ENCODE data around the gene KCTD15. TPM values are rescaled to one million over a fixed set of nuclear protein-coding genes. Genes with fewer than 3 reads are reported as not detected.

The KCTD15 gene
- total and polyA plus RNA-seq, 7 donors = 2.1 to 9.1 (median 5.7) TPM

GRCh38 chr19:33775731-33776487 is 20.8 kb upstream of the KCTD15 start:
- H3K4me1 ChIP-seq = no peaks in the 10 kb centered on the region
- H3K27ac ChIP-seq = no peak overlapping the region
- H3K9me3 ChIP-seq = no peaks in the 10 kb centered on the region
- TF ChIP-seq, protein P1, sequence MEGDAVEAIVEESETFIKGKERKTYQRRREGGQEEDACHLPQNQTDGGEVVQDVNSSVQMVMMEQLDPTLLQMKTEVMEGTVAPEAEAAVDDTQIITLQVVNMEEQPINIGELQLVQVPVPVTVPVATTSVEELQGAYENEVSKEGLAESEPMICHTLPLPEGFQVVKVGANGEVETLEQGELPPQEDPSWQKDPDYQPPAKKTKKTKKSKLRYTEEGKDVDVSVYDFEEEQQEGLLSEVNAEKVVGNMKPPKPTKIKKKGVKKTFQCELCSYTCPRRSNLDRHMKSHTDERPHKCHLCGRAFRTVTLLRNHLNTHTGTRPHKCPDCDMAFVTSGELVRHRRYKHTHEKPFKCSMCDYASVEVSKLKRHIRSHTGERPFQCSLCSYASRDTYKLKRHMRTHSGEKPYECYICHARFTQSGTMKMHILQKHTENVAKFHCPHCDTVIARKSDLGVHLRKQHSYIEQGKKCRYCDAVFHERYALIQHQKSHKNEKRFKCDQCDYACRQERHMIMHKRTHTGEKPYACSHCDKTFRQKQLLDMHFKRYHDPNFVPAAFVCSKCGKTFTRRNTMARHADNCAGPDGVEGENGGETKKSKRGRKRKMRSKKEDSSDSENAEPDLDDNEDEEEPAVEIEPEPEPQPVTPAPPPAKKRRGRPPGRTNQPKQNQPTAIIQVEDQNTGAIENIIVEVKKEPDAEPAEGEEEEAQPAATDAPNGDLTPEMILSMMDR (IDR thresholded peaks at IDR 0.05) = no peak
- DNase-seq = no peak
- no peaks in the 10 kb centered on the region for H3K36me3 ChIP-seq (ENCODE audit: insufficient read depth in 1 of 2, low read depth in 1 of 2)
- intact Hi-C loops (cut with DNase I) = loop anchor here (5.0 to 10.0 kb wide), 6 partner anchors 229 to 949 kb away; partner anchors contain the start of gene PEPD (in 1 of the 2)
- no peak for ATAC-seq
- peaks cover 0 to 37% (median 4%) of the 10 kb centered on the region in 3 donors for H3K27me3 ChIP-seq (ENCODE audit: insufficient read depth in 3 of 3, low read length in 2 of 3)
- H3K4me3 ChIP-seq = no peak overlapping the region
- WGBS, 3 donors = 77 to 87% (median 82%) methylated on average over 9 of the region's 9 CpGs

GRCh38 chr19:33777351-33777750 is 19.3 kb upstream of the KCTD15 start:
- H3K4me3 ChIP-seq = no peak overlapping the region
- TF ChIP-seq, protein P1 (IDR thresholded peaks at IDR 0.05) = no peak
- peaks cover 0 to 47% (median 6%) of the 10 kb centered on the region in 3 donors for H3K27me3 ChIP-seq (ENCODE audit: insufficient read depth in 3 of 3, low read length in 2 of 3)
- ATAC-seq = no peak
- no peaks in the 10 kb centered on the region for H3K36me3 ChIP-seq (ENCODE audit: insufficient read depth in 1 of 2, low read depth in 1 of 2)
- no peak overlapping the region for H3K27ac ChIP-seq
- H3K9me3 ChIP-seq = no peaks in the 10 kb centered on the region
- no peaks in the 10 kb centered on the region for H3K4me1 ChIP-seq
- intact Hi-C loops (cut with DNase I) = loop anchor here (5.0 to 10.0 kb wide), 6 partner anchors 227 to 947 kb away; partner anchors contain the start of gene PEPD (in 1 of the 2)
- 82 to 92% (median 85%) methylated on average over 9 of the region's 9 CpGs for WGBS, 3 donors
- DNase-seq = no peak

- TF ChIP-seq, protein P1 (IDR thresholded peaks at IDR 0.05) = no peak
- H3K27ac ChIP-seq = no peak overlapping the region
- no peaks in the 10 kb centered on the region for H3K9me3 ChIP-seq
- 55 to 62% (median 56%) methylated on average over 8 to 17 of the region's 17 CpGs for whole genome bisulfite sequencing, 3 donors
- H3K4me1 ChIP-seq = no peaks in the 10 kb centered on the region
- DNase-seq (no peak), ATAC-seq (peak in 1 of 4 donors; percentile 6)
- H3K4me3 ChIP-seq = no peak overlapping the region
- H3K27me3 ChIP-seq (ENCODE audit: insufficient read depth in 3 of 3, low read length in 2 of 3) = peaks cover 0 to 47% (median 6%) of the 10 kb centered on the region in 3 donors
- intact Hi-C loops (cut with DNase I) = loop anchor here (2.0 to 10.0 kb wide), 8 partner anchors 221 to 947 kb away; partner anchors contain the start of gene PEPD (in 1 of the 2)
- no peaks in the 10 kb centered on the region for H3K36me3 ChIP-seq (ENCODE audit: insufficient read depth in 1 of 2, low read depth in 1 of 2)
These were observed 18.9 kb upstream of the KCTD15 start for GRCh38 chr19:33777753-33778088.

GRCh38 chr19:33778089-33778791 is 18.4 kb upstream of the KCTD15 start:
- TF ChIP-seq, protein P1 (IDR thresholded peaks at IDR 0.05) = peak; percentile 100
- no peaks in the 10 kb centered on the region for H3K36me3 ChIP-seq (ENCODE audit: insufficient read depth in 1 of 2, low read depth in 1 of 2)
- H3K27me3 ChIP-seq (ENCODE audit: insufficient read depth in 3 of 3, low read length in 2 of 3) = peaks cover 0 to 47% (median 6%) of the 10 kb centered on the region in 3 donors
- no peak overlapping the region for H3K27ac ChIP-seq
- no peaks in the 10 kb centered on the region for H3K4me1 ChIP-seq
- DNase-seq (peak; percentile 80 to 89), ATAC-seq (peak; percentile 93 to 97 (median 94))
- 13 to 19% (median 15%) methylated on average over 28 to 49 of the region's 49 CpGs for WGBS, 3 donors
- H3K4me3 ChIP-seq = peak overlapping the region; percentile 18
- H3K9me3 ChIP-seq = no peaks in the 10 kb centered on the region
- intact Hi-C loops (cut with DNase I) = loop anchor here (2.0 to 10.0 kb wide), 8 partner anchors 221 to 947 kb away; partner anchors contain the start of gene PEPD (in 1 of the 2)
